HL-60/S4 treated with phorbol 12-myristate 13-acetate at 8.2 ng/mL for 4 days and 3 days (cell line): ENCODE measurements around the gene PQBP1.

Source experiments
- in situ Hi-C: fragments of 300-500 bp; cut with MboI; formaldehyde crosslinking; loops from 2 replicates; pipeline ENCODE4 v1.15.0; 2022; ENCODE audit warnings: low sequenced_read_pairs

The PQBP1 gene

DNA sequence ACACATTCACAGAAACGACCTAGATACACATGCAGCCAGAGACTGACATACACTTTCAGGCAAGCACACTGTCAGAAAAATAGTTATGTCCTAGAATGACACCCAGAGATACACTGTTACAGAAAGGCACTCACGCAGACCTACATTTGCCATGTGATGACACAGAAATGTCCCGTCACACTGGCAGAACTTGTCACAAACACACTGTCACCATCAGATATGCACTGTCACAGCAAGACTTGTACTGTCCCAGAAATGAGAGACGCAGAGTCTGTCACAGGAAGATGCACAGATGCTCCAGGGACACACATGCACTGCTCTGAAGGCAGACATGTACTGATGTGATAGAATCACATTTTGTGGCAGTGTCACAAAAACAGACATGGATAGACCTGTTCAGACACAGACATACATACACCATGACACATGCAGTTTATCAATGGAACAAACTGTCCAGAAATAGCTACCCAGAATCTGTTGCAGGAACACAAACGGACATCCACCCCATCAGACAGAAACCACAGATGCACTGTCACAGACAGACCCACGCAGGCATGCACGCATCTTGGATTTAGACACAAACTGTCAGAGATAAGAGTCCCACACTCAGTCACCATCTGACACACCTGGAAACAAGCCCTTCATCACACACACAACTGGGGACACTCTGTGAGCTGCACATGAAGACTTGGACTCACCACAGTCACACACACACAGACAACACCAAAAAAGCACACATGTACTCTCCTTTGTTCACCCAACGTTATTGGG is 22.4 kb downstream of the PQBP1 start:
- in situ Hi-C loops, result no loop called here

DNA sequence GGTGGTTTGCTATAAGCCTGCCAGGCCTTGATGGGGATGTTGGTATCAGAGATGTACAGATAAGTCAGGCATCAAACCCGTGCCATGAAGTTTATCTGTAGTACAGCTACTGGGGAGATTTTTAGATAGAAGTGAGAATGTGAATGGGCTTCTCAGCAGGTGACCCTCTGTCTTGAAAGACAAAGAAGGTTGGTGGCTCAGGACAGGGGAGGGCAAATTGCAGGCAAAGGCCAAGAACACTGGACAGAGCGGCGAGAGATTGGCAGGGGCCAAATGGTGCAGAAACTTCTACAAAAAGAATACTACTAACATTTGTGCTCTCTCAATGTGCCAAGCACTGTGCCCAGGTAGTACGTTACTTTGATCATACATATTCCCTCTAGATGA is 23.0 kb downstream of the PQBP1 start:
- in situ Hi-C loops, result no loop called here

DNA sequence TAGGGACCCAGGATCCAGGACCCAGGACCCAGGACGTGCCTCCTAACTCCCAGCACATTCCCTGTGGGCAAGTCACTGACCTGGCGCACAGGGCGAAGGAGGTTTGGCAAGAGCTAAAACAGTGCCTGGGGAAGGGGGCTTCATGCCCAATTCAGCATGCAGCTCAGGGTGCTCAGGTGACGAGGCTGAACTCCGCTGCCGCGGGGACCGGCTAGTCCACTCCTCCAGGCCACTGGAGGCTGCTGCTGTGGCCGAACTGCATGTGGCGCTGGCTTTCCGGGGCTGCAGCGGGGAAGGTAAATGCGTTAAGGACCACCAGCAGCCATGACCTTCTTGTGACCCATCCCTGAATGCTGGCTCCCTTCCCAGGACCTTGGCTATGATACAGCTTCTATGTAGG is 26.0 kb downstream of the PQBP1 start:
- in situ Hi-C loops, result no loop called here

DNA sequence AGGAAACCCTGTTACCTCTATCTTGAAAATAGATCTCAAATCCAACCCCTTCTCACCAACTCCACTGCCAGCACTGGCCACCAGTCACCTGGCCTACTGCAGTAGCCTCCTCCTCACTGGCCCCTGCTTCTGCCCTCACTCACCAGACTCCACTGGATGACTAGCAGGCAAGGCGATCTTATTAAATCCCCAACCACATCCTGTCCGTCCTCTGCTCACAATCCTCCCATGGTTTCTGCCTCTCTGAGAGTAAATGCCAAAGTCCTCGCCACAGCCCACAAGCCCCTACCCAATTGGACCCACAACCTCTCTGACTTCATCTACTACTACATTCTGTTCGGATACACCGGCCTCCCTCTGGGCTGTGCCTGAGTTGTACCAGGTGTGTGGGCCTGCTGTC is 26.5 kb downstream of the PQBP1 start:
- in situ Hi-C loops, result no loop called here

DNA sequence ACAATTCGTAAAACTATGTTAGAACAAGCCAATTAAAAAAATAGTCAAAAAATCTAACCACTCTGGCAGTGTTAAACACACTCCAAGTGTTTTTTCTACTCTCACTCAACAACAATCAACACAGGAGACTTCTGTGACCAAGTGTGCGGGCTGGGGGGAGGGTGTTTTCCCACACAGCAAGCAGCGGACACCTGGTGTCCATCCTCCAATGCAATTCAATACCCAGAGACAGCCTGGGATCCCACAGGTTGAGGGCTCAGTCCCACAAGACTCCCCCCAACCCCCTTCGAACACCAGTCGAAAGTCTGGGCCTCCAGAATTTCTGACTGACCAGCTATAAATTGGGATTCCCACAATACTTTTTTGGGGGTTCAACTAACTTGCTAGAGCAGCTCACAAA is 29.4 kb downstream of the PQBP1 start:
- in situ Hi-C loops, result no loop called here

DNA sequence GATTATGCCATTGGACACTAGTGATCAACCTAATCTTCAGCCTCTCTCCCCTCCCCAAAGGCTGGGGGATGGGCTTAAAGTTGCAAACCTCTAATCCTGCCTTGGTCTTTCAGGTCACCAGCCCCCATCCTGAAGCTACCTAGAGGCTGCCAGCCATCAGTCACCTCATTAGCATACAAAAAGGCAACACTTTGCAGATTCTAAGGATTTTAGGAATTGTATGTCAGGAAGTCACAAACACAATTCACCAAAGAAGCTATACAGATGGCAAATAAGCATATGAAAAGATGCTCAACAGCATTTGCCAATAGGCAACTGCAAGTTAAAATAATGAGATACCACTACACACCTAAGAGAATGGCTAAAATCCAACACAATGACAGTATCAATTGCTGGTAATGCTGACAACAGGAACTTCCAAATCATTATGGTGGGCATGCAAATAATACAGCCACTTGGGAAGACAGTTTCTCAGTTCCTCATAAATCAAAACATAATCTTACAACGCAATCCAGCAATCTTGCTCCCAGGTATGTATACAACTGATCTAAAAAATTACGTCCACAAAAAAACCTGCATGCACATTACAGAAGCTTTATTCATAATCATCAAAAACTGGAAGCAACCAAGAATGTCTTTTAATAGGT is 30.1 kb downstream of the PQBP1 start:
- in situ Hi-C loops, result no loop called here

DNA sequence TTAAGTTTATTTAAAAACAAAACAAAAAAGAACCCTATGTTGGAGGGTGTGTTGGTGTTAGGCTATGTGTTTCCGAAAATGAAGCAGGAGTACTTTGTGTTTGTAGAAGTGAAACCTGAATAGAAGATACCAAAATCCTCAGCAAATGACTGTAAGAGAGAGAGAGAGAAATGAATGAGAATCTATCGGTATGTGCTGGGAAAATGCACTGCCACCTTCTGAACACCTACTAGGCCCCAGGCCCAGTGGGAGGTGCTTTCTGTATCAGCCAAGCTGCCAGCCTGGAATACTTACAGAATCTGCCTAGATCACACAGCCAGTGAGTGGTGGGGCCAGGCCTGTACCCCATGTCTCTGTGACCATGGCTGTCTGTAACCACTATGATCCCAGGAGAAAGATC is 36.0 kb downstream of the PQBP1 start:
- in situ Hi-C loops, result no loop called here

DNA sequence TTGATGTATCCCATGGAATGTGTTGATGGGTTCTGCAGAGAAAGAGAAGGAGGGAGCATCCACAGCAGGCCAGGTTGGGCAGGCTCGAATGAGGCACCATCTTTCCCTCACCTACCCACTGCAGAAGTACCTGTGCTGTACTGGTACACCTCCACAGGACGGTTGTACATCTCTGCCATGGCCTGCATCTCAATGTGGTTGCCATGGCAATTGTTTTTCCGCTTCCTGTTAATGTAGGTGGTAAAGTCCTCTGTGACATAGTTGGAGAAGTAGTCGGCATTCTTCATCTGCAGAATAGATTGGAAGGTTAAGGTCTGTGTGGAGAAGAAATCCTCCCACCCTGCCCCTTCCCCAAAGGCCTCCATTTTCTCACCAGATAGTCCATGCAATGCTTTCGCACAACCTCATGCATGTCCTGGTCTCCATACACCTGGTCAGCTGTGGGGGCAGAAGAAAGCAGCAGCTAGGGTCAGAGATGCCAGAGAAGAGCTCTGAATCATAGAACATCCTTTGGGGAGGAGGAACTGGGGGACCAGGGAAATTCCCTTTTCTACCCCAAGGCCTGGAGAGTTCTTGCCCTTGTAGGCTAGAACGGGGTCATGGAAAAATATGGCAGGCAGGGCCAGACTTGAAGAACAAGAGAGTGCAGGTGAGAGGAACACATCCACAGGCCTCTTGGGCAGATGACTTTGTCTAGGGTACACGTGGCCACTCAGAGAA is 37.0 kb downstream of the PQBP1 start:
- in situ Hi-C loops, result no loop called here

DNA sequence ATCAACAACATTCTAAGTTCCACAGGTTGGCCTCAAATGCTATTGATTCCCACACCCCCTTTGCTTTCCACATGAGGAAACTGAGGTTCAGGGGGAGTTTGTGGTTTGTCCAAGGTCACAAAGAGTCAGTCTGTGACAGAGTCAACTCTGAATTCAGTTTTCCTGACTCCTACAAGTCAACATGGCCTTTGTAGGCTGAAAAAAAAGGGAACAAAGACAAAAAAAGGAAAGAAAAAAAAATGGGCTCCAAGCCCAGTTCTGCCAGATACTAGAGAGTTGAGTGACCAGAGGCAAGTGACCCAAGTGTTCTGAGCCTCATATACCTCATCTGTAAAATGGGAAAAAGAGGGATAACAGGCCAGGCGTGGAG is 37.6 kb downstream of the PQBP1 start:
- in situ Hi-C loops, result no loop called here

DNA sequence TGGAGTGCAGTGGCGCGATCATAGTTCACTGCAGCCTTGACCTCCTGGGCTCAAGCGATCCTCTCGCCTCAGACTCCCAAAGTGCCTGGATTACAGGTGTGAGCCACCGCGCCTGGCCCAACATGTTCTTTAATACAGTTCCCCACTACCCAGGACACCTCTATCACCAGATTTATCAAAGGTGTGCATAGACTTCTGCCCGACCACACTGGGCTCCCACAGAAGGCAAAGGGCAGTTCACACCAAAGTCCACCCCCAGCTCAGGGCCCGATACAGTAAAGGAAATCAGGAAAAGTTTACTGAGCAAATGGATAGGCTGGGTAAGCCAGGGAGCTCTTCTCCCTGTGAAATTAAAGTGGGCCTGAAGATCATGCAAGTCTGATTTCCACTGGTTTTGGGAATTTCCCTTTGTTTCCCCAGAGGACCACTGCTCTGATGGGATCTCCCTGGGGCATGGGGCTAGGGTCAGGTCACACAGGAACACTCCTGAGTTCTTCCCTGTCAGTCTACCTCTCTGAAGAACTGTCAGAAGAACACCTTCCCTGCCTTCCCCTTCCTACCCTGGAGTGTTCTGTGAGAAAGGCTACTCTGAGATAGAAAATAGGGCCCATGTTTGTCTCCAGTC is 38.8 kb downstream of the PQBP1 start:
- in situ Hi-C loops, result no loop called here

DNA sequence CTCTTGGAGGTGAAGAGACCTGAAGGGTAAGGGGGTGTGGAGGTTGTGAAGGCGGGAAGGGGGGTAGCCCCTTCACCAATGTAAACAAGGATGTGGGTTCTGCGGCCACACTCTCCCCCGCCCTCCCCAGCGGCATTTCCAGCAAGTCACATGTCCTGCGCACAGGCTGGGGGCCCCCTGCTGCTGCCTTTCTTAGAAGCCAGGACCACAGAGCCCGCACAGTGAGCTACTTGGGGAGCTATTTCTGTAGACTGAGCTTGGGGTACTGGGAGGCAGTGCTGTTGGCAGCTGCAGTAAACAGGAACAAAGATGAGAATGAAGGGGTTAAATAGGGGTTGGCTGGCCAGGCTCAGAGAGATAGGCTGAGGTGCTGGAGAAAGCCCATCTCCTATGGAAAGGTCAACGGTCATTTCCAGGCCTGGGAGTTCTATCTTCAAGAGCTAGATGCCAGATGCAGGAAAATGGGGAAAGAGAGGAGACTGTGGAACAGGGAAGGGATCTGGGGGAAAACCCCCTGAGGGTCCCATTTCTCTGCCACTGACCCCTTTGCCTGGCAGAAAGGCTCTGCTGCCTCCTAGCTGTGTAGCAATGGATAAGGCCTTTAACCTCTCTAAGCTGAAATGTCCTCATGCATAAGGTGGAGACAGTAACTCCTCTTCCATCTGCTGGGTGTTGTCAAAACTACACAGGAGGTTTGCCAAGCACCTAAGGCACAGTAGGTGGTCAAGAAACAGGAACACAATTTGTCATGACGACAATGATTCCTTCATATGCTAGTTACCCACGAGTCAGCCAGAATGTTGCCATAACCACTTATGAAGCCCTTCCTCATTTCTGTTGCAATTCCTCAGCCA is 39.6 kb downstream of the PQBP1 start:
- in situ Hi-C loops, result no loop called here

DNA sequence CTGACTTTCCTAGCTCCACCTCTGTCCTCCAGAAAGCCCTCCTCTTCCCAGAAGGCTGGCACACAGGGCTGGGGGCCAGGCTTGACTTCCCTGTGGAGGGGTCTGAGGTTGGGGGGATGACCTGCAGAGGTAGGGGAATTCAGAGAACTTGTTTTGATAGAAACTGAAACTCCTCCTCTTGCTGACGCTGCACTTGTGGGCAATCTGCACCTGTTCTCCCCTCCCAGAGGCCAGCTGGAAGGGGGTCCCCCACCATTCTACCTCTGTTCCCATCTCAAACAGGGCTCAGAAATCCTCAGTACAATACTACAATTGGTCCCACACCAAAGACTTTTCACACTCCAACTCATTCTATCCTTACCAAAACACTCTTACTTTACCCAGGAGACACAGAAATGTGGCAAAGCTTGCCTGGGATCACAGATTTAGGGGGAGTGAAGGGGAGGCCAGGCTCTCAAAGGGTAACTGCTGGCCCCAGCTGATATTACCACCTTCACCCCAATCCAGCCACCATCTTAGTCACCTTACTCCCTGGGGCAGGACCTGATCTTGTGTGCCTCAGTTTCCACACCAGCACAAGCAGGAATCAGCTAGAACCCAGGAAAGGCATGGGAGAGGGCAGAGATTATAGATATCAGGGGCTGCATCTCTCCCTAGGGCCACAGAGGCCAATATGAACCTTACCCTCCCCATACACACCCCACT is 41.1 kb downstream of the PQBP1 start:
- in situ Hi-C loops, result no loop called here

DNA sequence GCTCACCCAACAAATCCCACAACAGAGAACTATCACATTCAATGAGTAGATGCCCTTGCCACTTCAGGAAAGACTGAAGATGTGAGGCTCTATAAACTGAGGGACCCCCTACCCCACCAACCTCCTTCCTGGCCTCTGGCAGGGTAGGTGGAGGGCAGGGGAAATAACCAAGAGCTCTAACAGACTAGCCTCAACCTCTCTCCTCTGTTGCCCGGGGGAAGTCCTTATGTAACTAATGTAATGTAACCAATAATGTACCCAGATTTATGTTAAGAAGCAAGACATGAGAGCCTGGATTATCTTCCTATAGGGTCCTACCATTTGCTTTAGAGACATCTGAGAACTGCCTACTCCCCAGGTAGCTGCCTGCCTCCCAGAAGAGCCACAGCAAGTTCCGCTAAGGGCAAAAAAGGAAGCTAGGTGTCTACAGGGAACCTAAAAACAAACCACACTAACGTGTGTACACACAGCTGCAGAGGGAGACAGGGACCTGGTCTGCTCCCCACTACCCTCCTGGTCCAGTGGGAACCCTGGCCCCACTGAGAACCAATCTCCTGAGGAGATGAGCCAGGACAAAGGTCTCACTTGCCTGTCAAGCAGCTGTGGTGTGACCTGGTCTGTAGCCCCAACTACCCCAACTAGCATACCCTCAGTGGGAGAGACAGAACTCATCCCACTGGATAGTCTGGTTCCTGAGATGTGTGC is 41.9 kb downstream of the PQBP1 start:
- in situ Hi-C loops, result no loop called here

DNA sequence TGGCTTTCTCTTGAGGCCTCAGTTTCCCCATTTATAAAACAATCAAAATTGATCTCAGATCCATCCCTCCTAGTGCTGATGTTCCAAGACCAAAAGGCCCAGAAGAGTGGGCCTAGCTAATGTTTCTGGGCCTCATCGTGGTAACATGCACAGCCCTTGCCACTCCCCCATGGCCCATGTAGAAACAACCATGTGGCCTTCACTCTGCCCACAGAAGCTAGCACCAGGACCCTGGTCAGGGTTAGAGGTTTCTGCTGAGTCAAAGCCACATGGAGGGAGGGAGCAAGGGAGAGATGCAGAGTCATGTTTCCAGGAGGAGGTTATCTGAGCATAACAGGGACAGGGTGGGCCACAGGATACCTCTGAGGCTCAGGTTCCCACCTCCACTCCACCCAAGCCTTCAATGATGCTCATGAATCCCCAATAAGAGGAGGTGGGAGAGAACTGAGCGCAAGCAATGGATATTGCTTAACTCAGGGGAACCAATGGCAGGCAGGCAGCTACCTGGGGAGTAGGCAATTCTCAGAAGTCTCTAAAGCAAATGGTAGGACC is 42.8 kb downstream of the PQBP1 start:
- in situ Hi-C loops, result no loop called here

DNA sequence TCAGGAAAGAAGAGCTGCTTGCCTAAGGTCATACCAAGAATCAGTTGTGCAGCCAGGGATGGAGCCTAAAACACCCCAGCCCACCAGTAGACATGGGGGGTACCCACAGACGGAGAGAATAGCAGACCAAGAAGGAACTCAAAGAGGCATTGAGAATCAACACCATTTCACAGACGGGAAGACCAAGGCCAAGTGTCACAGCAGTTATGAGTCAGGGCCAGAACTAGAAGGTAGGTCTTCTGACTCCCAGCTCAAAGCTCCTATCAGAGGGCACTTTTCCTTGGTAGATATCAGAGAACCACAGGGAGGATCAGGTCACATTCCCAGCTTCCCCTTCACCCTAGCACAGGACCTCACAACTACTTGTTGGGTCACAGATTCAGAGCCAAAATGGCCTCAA is 45.2 kb downstream of the PQBP1 start:
- in situ Hi-C loops, result no loop called here

DNA sequence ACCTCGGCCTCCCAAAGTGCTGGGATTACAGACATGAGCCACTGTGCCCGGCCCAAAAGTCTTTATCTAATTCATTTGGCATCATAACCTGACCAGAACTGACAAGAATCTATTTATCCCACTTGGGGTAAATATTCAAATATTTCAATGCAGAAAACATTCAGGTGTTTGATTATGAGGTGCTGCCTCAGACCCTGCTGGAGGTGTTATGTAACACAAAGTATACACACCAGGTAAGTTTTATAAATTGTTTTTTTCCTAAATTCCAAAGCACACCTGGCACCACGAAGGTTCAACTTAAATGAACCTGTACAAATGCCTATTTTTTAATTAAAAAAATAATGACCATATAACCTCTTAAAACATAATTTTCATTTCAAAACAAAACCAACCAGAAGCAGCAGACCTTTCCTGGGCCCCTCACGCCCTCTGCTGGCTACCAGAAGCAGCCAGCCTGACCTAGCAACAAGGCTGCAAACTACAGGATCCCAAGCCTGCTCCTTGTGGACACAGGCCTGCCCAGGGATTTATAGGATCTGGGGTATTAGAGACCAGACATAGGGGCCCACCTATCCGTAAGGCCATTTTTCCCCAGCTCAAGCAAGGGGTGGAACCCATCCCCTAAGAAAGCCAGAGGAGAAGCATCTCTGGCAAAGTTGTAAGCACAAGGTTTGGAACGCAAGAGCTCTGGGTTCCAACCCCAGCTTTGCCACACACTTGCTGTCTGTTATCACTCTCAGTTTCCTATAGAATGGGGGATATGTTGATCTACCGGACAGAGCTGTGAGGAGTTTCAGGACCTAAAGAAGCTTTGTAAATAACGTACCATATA is 48.0 kb downstream of the PQBP1 start:
- in situ Hi-C loops, result no loop called here

DNA sequence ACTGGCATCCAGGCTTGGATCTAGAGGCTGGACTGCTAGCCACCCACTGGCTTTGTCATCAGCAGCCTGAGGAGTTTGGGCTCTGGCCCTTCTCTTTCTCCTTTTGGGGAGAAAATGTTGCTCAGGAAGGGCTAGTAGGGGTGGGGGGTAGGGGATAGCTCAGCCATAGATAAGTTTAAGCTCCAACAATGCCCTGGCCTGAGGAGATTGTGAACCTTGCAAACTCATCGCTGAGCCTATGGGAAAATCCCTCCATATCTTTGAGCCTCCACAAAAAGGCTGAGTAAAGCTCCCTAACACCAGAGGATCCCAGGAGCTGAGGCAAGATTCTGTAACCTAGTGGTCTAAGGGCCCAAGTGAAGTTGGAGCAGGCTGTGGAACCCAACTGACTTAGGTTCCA is 50.9 kb downstream of the PQBP1 start:
- in situ Hi-C loops, result no loop called here
